HCT116 (cell line): ENCODE data around the gene GSTM1.
"Not testable (repeated sequence)": the region's sequence is repeated elsewhere in the genome, so short reads cannot be mapped to it uniquely, and the experiment has no call there.

Experiments used
- EZH2 ChIP-seq: fragments of 200-600 bp; sonication (generic); IDR thresholded peaks from 2 replicates; pipeline ENCODE4 v1.6.1; 2017; ENCODE audit warnings: antibody characterized with exemption, mixed run types
- EZH2phosphoT487 ChIP-seq: fragments of 200-600 bp; IDR thresholded peaks from 2 replicates; pipeline ENCODE4 v1.6.1; 2018; ENCODE audit warnings: antibody characterized with exemption, borderline replicate concordance
- POLR2A ChIP-seq: IDR thresholded peaks from 2 replicates; pipeline ENCODE4 v1.7.0; 2011; ENCODE audit warnings: borderline replicate concordance; ENCODE audit not compliant: insufficient read depth, insufficient read length; ENCODE audit errors: extremely low read depth
- POLR2AphosphoS5 ChIP-seq: IDR thresholded peaks from 2 replicates; pipeline ENCODE4 v1.6.1; 2011; ENCODE audit warnings: mild to moderate bottlenecking, low read depth, low read length, moderate library complexity
- RAD21 ChIP-seq: IDR thresholded peaks from 2 replicates; pipeline ENCODE4 v1.6.1; 2012; ENCODE audit warnings: low read depth, mild to moderate bottlenecking
- SIN3A ChIP-seq: IDR thresholded peaks from 2 replicates; pipeline ENCODE4 v1.6.1; 2012; ENCODE audit warnings: low read depth
- TCF7L2 ChIP-seq: IDR thresholded peaks from 2 replicates; pipeline ENCODE4 v1.7.0; 2011; ENCODE audit warnings: borderline replicate concordance, inconsistent platforms; ENCODE audit not compliant: insufficient read depth, insufficient read length; ENCODE audit errors: extremely low read depth
- YY1 ChIP-seq: IDR thresholded peaks from 2 replicates; pipeline ENCODE4 v1.6.1; 2011; ENCODE audit warnings: low read length, low read depth, moderate library complexity, mild to moderate bottlenecking; ENCODE audit not compliant: insufficient replicate concordance; ENCODE audit errors: extremely low read depth
- ZFX ChIP-seq: fragments of 450-650 bp; IDR thresholded peaks from 2 replicates; pipeline ENCODE4 v1.6.1; 2017
- TF ChIP-seq, protein P1 (sequence below): IDR thresholded peaks from 2 replicates; pipeline ENCODE4 v1.6.1; 2012; ENCODE audit warnings: low read depth
- TF ChIP-seq, protein P2 (sequence below), 3 experiments: fragments of 200-600 bp in 1 of 3; sonication (generic) in 1 of 3; IDR thresholded peaks in 2 of 3; conservative IDR thresholded peaks in 1 of 3; 2 replicates each; pipeline ENCODE4 v1.5.1; 2012 to 2017; ENCODE audit warnings: low read depth in 2 of 3, low read length in 2 of 3, antibody characterized with exemption in 1 of 3, borderline replicate concordance in 1 of 3, control low read depth in 1 of 3, mild to moderate bottlenecking in 1 of 3, mixed read lengths in 1 of 3, mixed run types in 1 of 3, moderate library complexity in 1 of 3; ENCODE audit not compliant: insufficient read depth in 1 of 3
- TF ChIP-seq, protein P3 (sequence below): IDR thresholded peaks from 2 replicates; pipeline ENCODE4 v1.6.1; 2011; ENCODE audit warnings: mild to moderate bottlenecking, low read length, moderate library complexity; ENCODE audit not compliant: insufficient replicate concordance; ENCODE audit errors: extremely low read depth
- TF ChIP-seq, protein P4 (sequence below): IDR thresholded peaks from 2 replicates; pipeline ENCODE4 v1.6.1; 2012
- TF ChIP-seq, protein P5 (sequence below): IDR thresholded peaks from 2 replicates; pipeline ENCODE4 v1.6.1; 2012

DNA sequence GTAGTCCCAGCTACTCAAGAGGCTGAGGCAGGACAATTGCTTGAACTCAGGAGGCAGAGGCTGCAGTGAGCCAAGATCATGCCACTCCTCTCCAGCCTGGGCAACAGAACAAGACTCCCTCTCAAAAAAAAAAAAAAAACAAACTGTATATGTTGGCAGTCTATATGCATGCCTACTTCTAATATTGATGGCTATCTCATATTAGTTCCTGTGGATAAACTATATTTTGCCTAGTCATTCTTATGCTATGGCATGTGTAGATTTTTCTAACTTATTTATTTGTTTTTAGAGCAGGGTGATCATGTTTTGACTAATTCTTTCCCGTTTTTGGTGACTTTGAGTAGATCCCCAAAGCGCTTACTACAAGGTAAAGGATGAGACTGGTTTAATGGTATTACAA is 9.0 kb upstream of the GSTM1 start:
- TF ChIP-seq, protein P1, sequence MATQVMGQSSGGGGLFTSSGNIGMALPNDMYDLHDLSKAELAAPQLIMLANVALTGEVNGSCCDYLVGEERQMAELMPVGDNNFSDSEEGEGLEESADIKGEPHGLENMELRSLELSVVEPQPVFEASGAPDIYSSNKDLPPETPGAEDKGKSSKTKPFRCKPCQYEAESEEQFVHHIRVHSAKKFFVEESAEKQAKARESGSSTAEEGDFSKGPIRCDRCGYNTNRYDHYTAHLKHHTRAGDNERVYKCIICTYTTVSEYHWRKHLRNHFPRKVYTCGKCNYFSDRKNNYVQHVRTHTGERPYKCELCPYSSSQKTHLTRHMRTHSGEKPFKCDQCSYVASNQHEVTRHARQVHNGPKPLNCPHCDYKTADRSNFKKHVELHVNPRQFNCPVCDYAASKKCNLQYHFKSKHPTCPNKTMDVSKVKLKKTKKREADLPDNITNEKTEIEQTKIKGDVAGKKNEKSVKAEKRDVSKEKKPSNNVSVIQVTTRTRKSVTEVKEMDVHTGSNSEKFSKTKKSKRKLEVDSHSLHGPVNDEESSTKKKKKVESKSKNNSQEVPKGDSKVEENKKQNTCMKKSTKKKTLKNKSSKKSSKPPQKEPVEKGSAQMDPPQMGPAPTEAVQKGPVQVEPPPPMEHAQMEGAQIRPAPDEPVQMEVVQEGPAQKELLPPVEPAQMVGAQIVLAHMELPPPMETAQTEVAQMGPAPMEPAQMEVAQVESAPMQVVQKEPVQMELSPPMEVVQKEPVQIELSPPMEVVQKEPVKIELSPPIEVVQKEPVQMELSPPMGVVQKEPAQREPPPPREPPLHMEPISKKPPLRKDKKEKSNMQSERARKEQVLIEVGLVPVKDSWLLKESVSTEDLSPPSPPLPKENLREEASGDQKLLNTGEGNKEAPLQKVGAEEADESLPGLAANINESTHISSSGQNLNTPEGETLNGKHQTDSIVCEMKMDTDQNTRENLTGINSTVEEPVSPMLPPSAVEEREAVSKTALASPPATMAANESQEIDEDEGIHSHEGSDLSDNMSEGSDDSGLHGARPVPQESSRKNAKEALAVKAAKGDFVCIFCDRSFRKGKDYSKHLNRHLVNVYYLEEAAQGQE, result not testable (repeated sequence)
- TF ChIP-seq, protein P2, sequence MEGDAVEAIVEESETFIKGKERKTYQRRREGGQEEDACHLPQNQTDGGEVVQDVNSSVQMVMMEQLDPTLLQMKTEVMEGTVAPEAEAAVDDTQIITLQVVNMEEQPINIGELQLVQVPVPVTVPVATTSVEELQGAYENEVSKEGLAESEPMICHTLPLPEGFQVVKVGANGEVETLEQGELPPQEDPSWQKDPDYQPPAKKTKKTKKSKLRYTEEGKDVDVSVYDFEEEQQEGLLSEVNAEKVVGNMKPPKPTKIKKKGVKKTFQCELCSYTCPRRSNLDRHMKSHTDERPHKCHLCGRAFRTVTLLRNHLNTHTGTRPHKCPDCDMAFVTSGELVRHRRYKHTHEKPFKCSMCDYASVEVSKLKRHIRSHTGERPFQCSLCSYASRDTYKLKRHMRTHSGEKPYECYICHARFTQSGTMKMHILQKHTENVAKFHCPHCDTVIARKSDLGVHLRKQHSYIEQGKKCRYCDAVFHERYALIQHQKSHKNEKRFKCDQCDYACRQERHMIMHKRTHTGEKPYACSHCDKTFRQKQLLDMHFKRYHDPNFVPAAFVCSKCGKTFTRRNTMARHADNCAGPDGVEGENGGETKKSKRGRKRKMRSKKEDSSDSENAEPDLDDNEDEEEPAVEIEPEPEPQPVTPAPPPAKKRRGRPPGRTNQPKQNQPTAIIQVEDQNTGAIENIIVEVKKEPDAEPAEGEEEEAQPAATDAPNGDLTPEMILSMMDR (IDR thresholded peaks at IDR 0.05 in 2 of 3, conservative IDR thresholded peaks at IDR 0.05 in 1 of 3; ENCODE audit: borderline replicate concordance in 1 of 3, insufficient read depth in 1 of 3, low read depth in 2 of 3, low read length in 2 of 3), result not testable (repeated sequence)
- not testable (repeated sequence) for TF ChIP-seq YY1, TCF7L2, POLR2AphosphoS5, RAD21, POLR2A, EZH2, SIN3A, ZFX, EZH2phosphoT487
- TF ChIP-seq, protein P3, sequence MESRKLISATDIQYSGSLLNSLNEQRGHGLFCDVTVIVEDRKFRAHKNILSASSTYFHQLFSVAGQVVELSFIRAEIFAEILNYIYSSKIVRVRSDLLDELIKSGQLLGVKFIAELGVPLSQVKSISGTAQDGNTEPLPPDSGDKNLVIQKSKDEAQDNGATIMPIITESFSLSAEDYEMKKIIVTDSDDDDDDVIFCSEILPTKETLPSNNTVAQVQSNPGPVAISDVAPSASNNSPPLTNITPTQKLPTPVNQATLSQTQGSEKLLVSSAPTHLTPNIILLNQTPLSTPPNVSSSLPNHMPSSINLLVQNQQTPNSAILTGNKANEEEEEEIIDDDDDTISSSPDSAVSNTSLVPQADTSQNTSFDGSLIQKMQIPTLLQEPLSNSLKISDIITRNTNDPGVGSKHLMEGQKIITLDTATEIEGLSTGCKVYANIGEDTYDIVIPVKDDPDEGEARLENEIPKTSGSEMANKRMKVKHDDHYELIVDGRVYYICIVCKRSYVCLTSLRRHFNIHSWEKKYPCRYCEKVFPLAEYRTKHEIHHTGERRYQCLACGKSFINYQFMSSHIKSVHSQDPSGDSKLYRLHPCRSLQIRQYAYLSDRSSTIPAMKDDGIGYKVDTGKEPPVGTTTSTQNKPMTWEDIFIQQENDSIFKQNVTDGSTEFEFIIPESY, result not testable (repeated sequence)
- TF ChIP-seq, protein P4, sequence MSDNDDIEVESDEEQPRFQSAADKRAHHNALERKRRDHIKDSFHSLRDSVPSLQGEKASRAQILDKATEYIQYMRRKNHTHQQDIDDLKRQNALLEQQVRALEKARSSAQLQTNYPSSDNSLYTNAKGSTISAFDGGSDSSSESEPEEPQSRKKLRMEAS, result not testable (repeated sequence)
- TF ChIP-seq, protein P5, sequence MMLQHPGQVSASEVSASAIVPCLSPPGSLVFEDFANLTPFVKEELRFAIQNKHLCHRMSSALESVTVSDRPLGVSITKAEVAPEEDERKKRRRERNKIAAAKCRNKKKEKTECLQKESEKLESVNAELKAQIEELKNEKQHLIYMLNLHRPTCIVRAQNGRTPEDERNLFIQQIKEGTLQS, result not testable (repeated sequence)
